Sigmoid colon (tissue), 4 donors: ENCODE data around the gene ACOXL.

Experiments
- POLR2A ChIP-seq, 2 donors: fragments of 450-650 bp; IDR thresholded peaks; one replicate each; pipeline ENCODE4 v1.6.1; 2016; ENCODE audit warnings: antibody characterized with exemption in 2 of 2, mild to moderate bottlenecking in 2 of 2, moderate library complexity in 2 of 2
- POLR2AphosphoS5 ChIP-seq, 4 donors: sonication (generic); formaldehyde crosslinking; IDR thresholded peaks; one replicate each; pipeline ENCODE4 v1.6.1; 2017; ENCODE audit warnings: antibody characterized with exemption in 4 of 4
- TF ChIP-seq, protein P1 (sequence below), 4 experiments: fragments of 450-650 bp in 3 of 4; fragments of 200-600 bp in 1 of 4; IDR thresholded peaks; one replicate each; pipeline ENCODE4 v1.5.1; 2016 to 2019; ENCODE audit warnings: antibody characterized with exemption in 4 of 4, mild to moderate bottlenecking in 3 of 4, moderate library complexity in 2 of 4

DNA sequence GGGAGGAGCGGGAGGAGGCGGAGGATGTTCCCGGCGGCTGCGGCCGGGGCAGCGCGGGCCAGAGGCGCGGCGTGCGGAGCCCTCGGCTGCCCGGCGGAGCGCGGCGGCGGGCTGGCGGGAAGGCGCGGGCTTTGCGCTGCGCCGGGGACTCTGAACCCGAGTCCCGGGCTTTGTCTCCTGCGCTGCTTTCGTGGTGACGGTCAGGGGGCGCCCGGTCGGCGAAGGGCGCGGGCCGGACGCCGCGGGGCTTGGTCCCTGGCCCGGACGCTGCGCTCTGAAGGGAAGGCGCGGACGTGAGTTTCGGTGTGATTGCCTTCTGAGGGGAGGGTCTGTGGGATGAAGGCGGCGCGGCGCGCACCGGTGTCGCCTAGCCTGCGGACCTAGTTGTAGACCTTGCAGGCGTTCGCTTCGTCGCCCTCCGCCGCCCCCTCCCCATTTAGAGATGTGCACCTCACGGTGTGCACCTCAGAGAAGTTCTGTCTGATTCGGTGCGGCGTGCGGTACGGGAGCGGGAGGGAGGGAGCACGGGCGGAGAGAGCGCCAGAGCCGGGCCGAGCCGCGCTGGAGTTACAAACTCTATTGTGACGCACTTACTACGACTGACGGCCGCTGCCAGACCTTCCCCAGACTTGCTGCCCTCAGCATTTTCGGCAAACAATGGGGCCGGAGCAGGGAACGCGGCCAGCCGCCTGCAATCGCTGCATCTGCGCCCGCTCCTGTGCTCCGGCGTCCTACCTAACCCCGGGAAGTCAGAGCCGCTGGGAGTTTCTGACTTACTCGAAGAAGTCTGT lies 390.5 kb downstream of the ACOXL start:
- TF ChIP-seq, protein P1, sequence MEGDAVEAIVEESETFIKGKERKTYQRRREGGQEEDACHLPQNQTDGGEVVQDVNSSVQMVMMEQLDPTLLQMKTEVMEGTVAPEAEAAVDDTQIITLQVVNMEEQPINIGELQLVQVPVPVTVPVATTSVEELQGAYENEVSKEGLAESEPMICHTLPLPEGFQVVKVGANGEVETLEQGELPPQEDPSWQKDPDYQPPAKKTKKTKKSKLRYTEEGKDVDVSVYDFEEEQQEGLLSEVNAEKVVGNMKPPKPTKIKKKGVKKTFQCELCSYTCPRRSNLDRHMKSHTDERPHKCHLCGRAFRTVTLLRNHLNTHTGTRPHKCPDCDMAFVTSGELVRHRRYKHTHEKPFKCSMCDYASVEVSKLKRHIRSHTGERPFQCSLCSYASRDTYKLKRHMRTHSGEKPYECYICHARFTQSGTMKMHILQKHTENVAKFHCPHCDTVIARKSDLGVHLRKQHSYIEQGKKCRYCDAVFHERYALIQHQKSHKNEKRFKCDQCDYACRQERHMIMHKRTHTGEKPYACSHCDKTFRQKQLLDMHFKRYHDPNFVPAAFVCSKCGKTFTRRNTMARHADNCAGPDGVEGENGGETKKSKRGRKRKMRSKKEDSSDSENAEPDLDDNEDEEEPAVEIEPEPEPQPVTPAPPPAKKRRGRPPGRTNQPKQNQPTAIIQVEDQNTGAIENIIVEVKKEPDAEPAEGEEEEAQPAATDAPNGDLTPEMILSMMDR (IDR thresholded peaks at IDR 0.05), result no peak
- TF ChIP-seq POLR2A (IDR thresholded peaks at IDR 0.05) (no peak), POLR2AphosphoS5 (IDR thresholded peaks at IDR 0.05) (peak; percentile 26 to 74 (median 58))
